ENCODE data around the gene HNMT.

DNA sequence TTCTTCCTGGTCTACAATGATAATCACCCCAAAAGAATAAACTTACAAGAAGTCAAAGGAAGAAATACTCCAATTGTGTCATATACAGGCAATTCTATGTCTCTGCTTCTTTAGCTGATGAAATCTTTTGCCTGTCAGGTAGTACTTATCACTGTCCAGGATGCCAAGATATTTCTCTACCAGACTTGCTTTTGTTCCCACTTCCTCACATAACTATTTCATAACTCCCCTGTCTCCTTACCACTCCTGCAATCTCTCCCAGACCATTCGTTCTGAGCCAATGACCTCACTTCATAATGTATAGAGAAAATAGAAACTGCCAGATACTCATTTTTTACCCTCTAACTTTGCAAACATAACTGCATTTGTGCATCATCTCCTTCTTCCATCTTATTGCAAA is 39.1 kb downstream of the HNMT start:
- TF ChIP-seq, protein P1, sequence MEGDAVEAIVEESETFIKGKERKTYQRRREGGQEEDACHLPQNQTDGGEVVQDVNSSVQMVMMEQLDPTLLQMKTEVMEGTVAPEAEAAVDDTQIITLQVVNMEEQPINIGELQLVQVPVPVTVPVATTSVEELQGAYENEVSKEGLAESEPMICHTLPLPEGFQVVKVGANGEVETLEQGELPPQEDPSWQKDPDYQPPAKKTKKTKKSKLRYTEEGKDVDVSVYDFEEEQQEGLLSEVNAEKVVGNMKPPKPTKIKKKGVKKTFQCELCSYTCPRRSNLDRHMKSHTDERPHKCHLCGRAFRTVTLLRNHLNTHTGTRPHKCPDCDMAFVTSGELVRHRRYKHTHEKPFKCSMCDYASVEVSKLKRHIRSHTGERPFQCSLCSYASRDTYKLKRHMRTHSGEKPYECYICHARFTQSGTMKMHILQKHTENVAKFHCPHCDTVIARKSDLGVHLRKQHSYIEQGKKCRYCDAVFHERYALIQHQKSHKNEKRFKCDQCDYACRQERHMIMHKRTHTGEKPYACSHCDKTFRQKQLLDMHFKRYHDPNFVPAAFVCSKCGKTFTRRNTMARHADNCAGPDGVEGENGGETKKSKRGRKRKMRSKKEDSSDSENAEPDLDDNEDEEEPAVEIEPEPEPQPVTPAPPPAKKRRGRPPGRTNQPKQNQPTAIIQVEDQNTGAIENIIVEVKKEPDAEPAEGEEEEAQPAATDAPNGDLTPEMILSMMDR (IDR thresholded peaks at IDR 0.05): no peak
- no peak for TF ChIP-seq POLR2A (IDR thresholded peaks at IDR 0.05)

All from ovary (tissue), 3 donors.